AG10803 (cell line): ENCODE data around the gene COL6A3.

Experiments used
- DNase-seq: peaks from one replicate; pipeline ENCODE4 v3.0.0; 2010; ENCODE audit warnings: low read depth
- H3K4me3 ChIP-seq: 2 replicates; pipeline ENCODE4 v1.5.1; 2011; ENCODE audit warnings: mild to moderate bottlenecking, low read length, control low read depth
- TF ChIP-seq, protein P1 (sequence below): conservative IDR thresholded peaks from 2 replicates; pipeline ENCODE4 v1.5.1; 2011; ENCODE audit warnings: mild to moderate bottlenecking, low read length, control low read depth, inconsistent platforms

Gene COL6A3

DNA sequence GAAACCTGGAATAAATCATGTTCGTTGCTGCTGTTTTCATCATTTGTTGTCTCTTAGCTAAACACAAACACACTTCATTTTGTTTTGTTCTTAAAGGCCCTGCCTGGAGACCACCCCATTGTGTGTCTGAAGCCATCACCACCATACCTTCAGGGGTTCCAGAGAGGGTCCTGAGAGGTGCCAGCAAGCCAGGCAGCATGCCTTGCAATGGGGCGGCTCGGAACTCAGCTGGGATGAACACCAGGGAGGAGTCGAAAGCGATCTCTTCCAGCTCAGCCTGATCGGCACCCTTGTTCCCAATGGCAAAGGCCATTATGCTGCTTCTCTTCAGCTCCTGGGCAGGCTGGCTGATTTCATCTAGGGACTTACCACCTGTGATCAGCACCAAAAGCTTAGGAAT, 33.2 kb downstream of the COL6A3 start:
- TF ChIP-seq, protein P1, sequence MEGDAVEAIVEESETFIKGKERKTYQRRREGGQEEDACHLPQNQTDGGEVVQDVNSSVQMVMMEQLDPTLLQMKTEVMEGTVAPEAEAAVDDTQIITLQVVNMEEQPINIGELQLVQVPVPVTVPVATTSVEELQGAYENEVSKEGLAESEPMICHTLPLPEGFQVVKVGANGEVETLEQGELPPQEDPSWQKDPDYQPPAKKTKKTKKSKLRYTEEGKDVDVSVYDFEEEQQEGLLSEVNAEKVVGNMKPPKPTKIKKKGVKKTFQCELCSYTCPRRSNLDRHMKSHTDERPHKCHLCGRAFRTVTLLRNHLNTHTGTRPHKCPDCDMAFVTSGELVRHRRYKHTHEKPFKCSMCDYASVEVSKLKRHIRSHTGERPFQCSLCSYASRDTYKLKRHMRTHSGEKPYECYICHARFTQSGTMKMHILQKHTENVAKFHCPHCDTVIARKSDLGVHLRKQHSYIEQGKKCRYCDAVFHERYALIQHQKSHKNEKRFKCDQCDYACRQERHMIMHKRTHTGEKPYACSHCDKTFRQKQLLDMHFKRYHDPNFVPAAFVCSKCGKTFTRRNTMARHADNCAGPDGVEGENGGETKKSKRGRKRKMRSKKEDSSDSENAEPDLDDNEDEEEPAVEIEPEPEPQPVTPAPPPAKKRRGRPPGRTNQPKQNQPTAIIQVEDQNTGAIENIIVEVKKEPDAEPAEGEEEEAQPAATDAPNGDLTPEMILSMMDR: no peak
- no peak for DNase-seq
- H3K4me3 ChIP-seq: no peak overlapping the region

DNA sequence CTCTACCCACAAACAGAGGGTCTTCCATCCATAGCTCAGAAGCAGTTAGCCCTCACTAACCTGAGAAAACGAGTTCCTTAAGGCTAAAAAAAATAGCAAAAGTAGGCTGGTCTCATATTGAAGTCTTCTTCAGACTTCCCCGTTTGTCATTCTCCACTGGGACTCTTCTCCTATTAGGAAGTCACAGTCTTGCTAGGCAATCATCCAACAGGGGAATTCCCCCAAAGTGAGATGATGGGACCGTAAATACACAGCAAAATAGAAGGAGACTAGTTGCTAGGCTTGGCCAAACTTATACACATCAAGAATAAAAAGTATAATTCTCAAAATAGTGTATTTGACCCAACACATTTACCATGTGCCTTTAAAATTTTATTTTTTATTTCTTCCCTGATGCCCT, 34.3 kb downstream of the COL6A3 start:
- TF ChIP-seq, protein P1: no peak

DNA sequence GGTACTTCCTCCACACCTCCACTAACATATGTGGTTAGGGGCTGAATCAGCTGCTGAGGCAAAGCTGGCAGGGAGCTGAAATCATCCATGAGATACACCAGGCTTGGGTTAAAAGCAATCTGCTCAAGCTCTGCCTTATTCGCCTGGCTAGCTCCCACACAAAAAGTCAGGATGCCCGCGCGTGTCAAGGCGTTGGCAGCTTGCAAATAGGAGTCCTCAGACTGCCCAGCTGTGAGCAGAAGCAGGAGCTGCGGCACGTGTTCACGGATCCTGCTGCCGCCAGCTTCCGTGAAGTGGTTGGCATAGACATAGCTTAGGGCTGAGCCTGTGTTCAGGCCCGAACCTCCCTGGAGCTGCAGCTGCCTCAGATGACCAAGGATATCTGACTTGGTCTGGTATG, 35.3 kb downstream of the COL6A3 start:
- DNase-seq: no peak
- H3K4me3 ChIP-seq: no peak overlapping the region
- TF ChIP-seq, protein P1: no peak

More for the DNA sequence above, 34.3 kb downstream of the COL6A3 start:
- DNase-seq: no peak
- no peak overlapping the region for H3K4me3 ChIP-seq

DNA sequence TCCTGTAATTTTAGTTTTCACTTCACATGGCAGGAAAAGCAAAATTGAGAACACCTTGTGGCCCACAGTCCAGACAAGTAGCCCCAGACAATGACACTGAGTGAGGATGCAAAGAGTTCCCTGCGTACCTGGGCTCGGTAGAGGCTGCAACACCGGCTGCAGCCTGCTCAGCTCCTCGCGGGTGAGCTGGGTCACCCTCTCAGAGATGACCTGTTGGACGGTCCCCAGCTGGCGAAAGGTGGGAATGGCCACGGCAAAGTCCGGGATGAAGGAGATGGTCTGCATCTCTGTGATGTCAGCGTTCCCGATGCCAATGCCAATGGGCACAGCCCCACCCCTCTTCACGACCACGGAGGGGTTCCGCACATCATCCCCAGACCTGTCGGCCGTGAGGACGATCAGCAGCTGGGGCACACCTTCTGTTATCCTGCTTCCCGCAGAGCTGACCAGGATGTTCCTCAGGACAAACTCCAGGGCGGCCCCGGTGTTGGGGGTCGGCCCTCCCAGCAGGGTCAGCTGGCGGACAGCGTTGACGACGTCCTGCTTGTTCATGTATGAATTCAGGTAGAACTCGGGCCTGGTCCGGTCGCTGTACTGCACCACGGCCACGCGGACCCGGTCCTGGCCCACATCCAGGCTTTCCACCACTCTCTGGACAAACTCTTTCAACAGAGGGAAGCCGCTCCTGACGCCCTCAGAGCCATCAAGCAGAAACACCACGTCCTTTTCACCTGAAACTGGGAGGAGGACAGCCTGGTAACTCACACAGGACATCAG, 39.5 kb downstream of the COL6A3 start:
- TF ChIP-seq, protein P1: no peak
- DNase-seq: no peak

DNA sequence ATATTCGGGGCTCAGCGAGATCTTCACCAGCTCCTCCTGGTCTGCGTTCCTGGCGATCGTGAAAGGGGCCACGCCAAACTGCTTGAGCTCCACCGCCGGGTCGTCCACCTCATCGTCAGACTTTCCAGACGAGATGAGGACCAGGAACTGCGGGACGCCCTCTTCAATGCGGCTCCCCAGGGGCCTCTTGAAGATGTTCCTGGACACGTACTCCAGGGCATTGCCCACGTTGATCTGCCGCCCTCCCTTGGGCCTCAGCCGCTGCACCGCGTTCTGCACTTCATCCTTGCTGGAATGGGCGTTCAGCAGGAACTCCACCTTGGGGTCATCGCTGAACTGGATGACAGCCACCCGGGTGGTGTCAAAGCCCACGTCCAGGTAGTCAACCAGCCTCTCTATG, 42.1 kb downstream of the COL6A3 start:
- DNase-seq: no peak
- no peak overlapping the region for H3K4me3 ChIP-seq
- TF ChIP-seq, protein P1: no peak

More for the DNA sequence above, 39.5 kb downstream of the COL6A3 start:
- no peak overlapping the region for H3K4me3 ChIP-seq

DNA sequence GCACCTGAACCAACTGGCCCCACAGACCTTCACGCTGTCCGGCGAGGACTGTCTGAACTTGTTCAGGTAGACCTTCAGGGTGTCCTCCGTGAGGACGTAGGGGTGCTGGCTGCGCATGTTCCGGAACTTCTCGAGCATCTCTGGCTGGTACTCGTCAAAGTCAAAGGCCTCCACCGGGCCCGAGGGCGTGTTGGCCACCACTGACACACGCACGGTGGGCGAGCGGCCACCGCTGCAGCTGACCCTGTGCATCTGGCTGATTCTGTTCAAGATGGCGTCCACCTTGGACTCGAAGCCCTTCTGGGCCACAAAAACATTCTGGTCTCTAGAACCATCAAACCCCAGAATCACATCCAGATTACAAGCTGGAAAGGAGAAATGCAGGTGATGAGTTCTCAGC, 48.3 kb downstream of the COL6A3 start:
- DNase-seq: no peak
- H3K4me3 ChIP-seq: no peak overlapping the region
- TF ChIP-seq, protein P1: no peak

DNA sequence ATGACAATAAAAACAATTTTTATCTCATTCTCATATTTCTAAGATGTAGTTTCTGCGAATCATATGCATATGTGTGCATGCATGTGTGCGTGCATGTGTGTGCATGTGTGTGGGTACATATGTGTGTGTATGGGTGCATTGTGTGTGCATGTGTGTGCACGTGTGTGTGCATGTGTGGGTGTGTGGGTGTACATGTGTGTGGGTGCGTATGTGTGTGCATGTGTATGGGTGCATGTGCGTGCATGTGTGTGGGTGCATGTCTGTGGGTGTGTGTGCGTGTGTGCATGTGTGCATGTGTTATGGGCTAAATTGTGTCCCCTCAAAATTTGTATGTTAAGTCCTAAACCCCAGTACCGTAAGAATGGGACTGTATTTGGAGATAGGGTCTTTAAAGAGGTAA, 49.3 kb downstream of the COL6A3 start:
- TF ChIP-seq, protein P1: no peak
- no peak overlapping the region for H3K4me3 ChIP-seq
- DNase-seq: no peak
